Measurements from ENCODE around the gene SUN2. TPM values are rescaled to one million over a fixed set of nuclear protein-coding genes. Genes with fewer than 3 reads are reported as not detected.

The SUN2 gene
- total and polyA plus RNA-seq, 2 donors (not counting 3 experiments of a cell fraction or from before 2014, with no cell fraction given), result 76.7 to 133 TPM

DNA sequence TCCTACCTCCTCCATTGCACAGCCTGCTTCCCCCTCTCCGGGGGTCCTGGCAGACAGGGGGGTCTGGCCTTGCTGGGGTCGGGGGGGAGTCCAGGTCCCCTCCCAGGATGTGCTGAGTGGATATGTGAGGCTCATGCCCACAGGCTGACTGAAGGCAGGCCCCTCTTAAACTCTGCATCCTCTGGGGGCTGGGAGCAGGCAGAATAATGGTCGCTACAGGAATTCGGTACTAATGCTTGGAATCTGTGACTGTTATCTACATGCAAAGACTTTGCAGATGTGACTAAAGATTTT lies 1.6 kb upstream of the SUN2 start:
- H2AFZ ChIP-seq (ENCODE audit: low read depth, low read length), result no peak overlapping the region
- H3K27me3 ChIP-seq (ENCODE audit: control insufficient read depth in 2 of 2, insufficient read depth in 2 of 2, low read length in 2 of 2), result no peaks in the 10 kb centered on the region
- H3K4me2 ChIP-seq (ENCODE audit: insufficient read depth, low read length), result peak overlapping the region; percentile 94
- dilution Hi-C loops (cut with MboI; ENCODE audit: extremely low pct_ligation_motif_present, low sequenced_read_pairs), result no loop called here
- no peak overlapping the region for H3K27ac ChIP-seq (ENCODE audit: insufficient read depth, low read depth, low read length)
- FAIRE-seq, result no peak
- H4K20me1 ChIP-seq (replicated peaks; ENCODE audit: control insufficient read depth, extremely low read depth, insufficient read depth, low read length), result no peaks in the 10 kb centered on the region
- peaks cover 22% of the 10 kb centered on the region for H3K4me1 ChIP-seq (ENCODE audit: control insufficient read depth, extremely low read depth, insufficient read depth, low read length)
- BruUV-seq (replicated peaks), result no TSS peak
- peaks cover 0 to under 1% of the 10 kb centered on the region in 2 experiments for H3K36me3 ChIP-seq (ENCODE audit: control insufficient read depth in 2 of 2, extremely low read depth in 1 of 2, insufficient read depth in 2 of 2, low read length in 2 of 2)
- ChIA-PET CTCF (interaction anchor here (2.1 kb wide), 1 partner anchor 9 kb away, joined by 18 read pairs; no protein-coding TSS in a partner anchor), POLR2A (no interaction called here)
- H3K9me3 ChIP-seq (replicated peaks; ENCODE audit: control insufficient read depth, insufficient read depth, low read length), result no peaks in the 10 kb centered on the region
- no peak overlapping the region for H3K9ac ChIP-seq (replicated peaks; ENCODE audit: extremely low read depth, insufficient read depth, low read length)
- no peaks in the 10 kb centered on the region for H3K9me1 ChIP-seq (replicated peaks; ENCODE audit: control insufficient read depth, extremely low read depth, insufficient read depth, low read length)
- no peak for TF ChIP-seq MYC (IDR thresholded peaks at IDR 0.05; ENCODE audit: low read depth, low read length)
- intact Hi-C loops (cut with micrococcal nuclease), result loop anchor here (2.0 kb wide), 1 partner anchor 53 kb away; the partner anchor contains the start of gene GTPBP1
- no peak for DNase-seq (ENCODE audit: low read depth, low spot score)
- peaks cover 14% of the 10 kb centered on the region for H3K79me2 ChIP-seq (ENCODE audit: control insufficient read depth, insufficient read depth, low read length)
- H3K4me3 ChIP-seq (replicated peaks in 1 of 3; ENCODE audit: insufficient read depth in 1 of 3, low read depth in 1 of 3, low read length in 3 of 3), result no peak overlapping the region

DNA sequence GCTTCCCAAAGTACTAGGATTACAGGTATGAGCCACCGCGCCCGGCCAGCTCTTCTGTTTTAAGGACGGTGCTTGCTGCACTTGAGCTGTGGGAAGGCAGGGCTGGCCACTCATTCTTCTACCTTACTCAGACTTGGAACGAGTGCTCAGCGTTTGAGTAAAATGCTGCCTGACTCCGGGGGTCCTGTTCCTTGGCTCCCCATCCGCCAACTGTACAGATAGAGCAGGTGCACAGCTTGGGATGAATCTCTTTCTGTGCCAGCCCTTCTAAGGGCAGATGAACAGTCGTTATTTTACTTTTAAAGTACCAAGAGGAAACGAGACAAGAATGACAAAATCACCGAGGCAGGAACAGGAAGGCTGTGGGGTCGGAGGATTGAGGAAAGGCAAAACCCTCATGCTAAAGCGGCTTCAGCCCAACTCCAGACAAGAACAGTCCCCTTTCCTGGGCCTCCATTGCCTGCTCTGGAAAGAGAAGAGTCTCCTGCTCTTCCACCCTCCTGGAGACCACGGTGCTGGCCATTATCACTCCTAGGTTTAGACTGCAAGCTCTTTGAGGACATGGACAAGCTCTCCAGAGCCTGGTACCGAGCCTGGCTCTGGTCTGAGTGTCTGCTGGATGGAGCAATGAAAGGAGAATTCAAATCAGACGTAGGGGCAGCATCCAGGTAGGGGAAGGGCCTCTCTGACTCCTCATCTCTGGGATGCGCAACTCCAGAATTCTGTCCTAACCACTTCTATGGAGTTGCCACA lies 1.1 kb upstream of the SUN2 start:
- TF ChIP-seq FOS (IDR thresholded peaks at IDR 0.05; ENCODE audit: borderline replicate concordance, insufficient read depth, low read length) (no peak), EZH2 (IDR thresholded peaks at IDR 0.05; ENCODE audit: borderline replicate concordance, low read depth, low read length, severe bottlenecking) (no peak), POLR2AphosphoS5 (IDR thresholded peaks at IDR 0.05; ENCODE audit: insufficient read depth, low read depth, low read length) (no peak), POLR2A (IDR thresholded peaks at IDR 0.05; ENCODE audit: low read depth, low read length) (no peak), GATA2 (IDR thresholded peaks at IDR 0.05; ENCODE audit: insufficient read depth, insufficient read length, low read depth, low read length) (no peak), JUN (IDR thresholded peaks at IDR 0.05; ENCODE audit: borderline replicate concordance, insufficient read depth, insufficient read length, low read depth) (no peak), MYC (IDR thresholded peaks at IDR 0.05; ENCODE audit: low read depth, low read length) (no peak)
- TF ChIP-seq, protein P1, sequence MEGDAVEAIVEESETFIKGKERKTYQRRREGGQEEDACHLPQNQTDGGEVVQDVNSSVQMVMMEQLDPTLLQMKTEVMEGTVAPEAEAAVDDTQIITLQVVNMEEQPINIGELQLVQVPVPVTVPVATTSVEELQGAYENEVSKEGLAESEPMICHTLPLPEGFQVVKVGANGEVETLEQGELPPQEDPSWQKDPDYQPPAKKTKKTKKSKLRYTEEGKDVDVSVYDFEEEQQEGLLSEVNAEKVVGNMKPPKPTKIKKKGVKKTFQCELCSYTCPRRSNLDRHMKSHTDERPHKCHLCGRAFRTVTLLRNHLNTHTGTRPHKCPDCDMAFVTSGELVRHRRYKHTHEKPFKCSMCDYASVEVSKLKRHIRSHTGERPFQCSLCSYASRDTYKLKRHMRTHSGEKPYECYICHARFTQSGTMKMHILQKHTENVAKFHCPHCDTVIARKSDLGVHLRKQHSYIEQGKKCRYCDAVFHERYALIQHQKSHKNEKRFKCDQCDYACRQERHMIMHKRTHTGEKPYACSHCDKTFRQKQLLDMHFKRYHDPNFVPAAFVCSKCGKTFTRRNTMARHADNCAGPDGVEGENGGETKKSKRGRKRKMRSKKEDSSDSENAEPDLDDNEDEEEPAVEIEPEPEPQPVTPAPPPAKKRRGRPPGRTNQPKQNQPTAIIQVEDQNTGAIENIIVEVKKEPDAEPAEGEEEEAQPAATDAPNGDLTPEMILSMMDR (IDR thresholded peaks at IDR 0.05; ENCODE audit: extremely low read depth in 1 of 2, insufficient read depth in 1 of 2, low read depth in 1 of 2, low read length in 2 of 2), result no peak
- TF ChIP-seq, protein P2, sequence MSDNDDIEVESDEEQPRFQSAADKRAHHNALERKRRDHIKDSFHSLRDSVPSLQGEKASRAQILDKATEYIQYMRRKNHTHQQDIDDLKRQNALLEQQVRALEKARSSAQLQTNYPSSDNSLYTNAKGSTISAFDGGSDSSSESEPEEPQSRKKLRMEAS (IDR thresholded peaks at IDR 0.05; ENCODE audit: insufficient read depth, insufficient read length), result no peak
- Histone ChIP-seq H3K27ac (ENCODE audit: insufficient read depth, low read depth, low read length) (no peak overlapping the region), H3K4me1 (ENCODE audit: control insufficient read depth, extremely low read depth, insufficient read depth, low read length) (peaks cover 22% of the 10 kb centered on the region), H3K36me3 (ENCODE audit: control insufficient read depth in 2 of 2, extremely low read depth in 1 of 2, insufficient read depth in 2 of 2, low read length in 2 of 2) (peaks cover 3% of the 10 kb centered on the region in 2 experiments), H3K9me1 (replicated peaks; ENCODE audit: control insufficient read depth, extremely low read depth, insufficient read depth, low read length) (no peaks in the 10 kb centered on the region), H3K9me3 (replicated peaks; ENCODE audit: control insufficient read depth, insufficient read depth, low read length) (no peaks in the 10 kb centered on the region), H3K4me2 (ENCODE audit: insufficient read depth, low read length) (peak overlapping the region; percentile 94), H3K27me3 (ENCODE audit: control insufficient read depth in 2 of 2, insufficient read depth in 2 of 2, low read length in 2 of 2) (no peaks in the 10 kb centered on the region), H3K9ac (replicated peaks; ENCODE audit: extremely low read depth, insufficient read depth, low read length) (no peak overlapping the region), H3K4me3 (replicated peaks in 1 of 3; ENCODE audit: insufficient read depth in 1 of 3, low read depth in 1 of 3, low read length in 3 of 3) (peak overlapping the region; percentile 31 to 74 (median 58)), H2AFZ (ENCODE audit: low read depth, low read length) (peak overlapping the region; percentile 32), H4K20me1 (replicated peaks; ENCODE audit: control insufficient read depth, extremely low read depth, insufficient read depth, low read length) (no peaks in the 10 kb centered on the region), H3K79me2 (ENCODE audit: control insufficient read depth, insufficient read depth, low read length) (peaks cover 14% of the 10 kb centered on the region)
- POLR2A ChIA-PET, result no interaction called here
- BruUV-seq (replicated peaks), result TSS peak; percentile 52
- intact Hi-C loops (cut with micrococcal nuclease) (loop anchor here (2.0 kb wide), 1 partner anchor 52 kb away; the partner anchor contains the start of gene GTPBP1), dilution Hi-C loops (cut with MboI; ENCODE audit: extremely low pct_ligation_motif_present, low sequenced_read_pairs) (no loop called here)
- peak; percentile 85 for FAIRE-seq
- peak; percentile 10 for DNase-seq (ENCODE audit: low read depth, low spot score)
- CTCF ChIA-PET, result interaction anchor here (2.1 to 3.1 kb wide), 2 partner anchors 10 to 12 kb away, joined by 18 to 26 read pairs; no protein-coding TSS in a partner anchor
